T-cell (primary cell): Measurements from ENCODE around the gene ITPKA. TPM values are rescaled to one million over a fixed set of nuclear protein-coding genes. Genes with fewer than 3 reads are reported as not detected.

Experiments
- ATAC-seq, 4 experiments: fragments of 200-7000 bp in 3 of 4; fragments of 150-1000 bp in 1 of 4; cut with Tn5 transposase; replicated peaks in 1 of 4; 1 replicate in 3 of 4; 2 replicates in 1 of 4; pipeline ENCODE4 v1.10.0; 2021; ENCODE audit warnings: moderate library complexity in 3 of 4, mild to moderate bottlenecking in 2 of 4, moderate number of reproducible peaks in 1 of 4
- CTCF ChIA-PET, 2 donors: fragments of 300-600 bp; sonication (Branson Sonifier 250); formaldehyde crosslinking; loops; one replicate each; lab custom pipeline; 2022; ENCODE audit warnings: antibody characterized with exemption in 2 of 2; lab: Charles Lee
- POLR2A ChIA-PET, 2 donors: fragments of 300-600 bp; sonication (Branson Sonifier 250); formaldehyde crosslinking; loops; one replicate each; lab custom pipeline; 2022; ENCODE audit warnings: antibody characterized with exemption in 2 of 2; lab: Charles Lee
- DNase-seq, 35 experiments: peaks; one replicate each; pipeline versions ENCODE4 v3.0.0 to v3.0.0-alpha.2; 2013 to 2023
- H3K27ac ChIP-seq: one replicate; pipeline ENCODE4 v1.5.1; 2013; ENCODE audit warnings: low read length
- H3K27me3 ChIP-seq, 2 experiments: replicated peaks in 1 of 2; 1 replicate in 1 of 2; 2 replicates in 1 of 2; pipeline versions ENCODE4 v1.6.1 to v1.7.0; 2013; ENCODE audit warnings: low read length in 1 of 2, mixed read lengths in 1 of 2; ENCODE audit not compliant: control insufficient read depth in 2 of 2, insufficient read depth in 2 of 2; ENCODE audit errors: extremely low read depth in 1 of 2
- H3K36me3 ChIP-seq, 2 donors: 1 replicate in 1 of 2; 2 replicates in 1 of 2; pipeline versions ENCODE4 v1.6.1 to v1.7.0; 2013; ENCODE audit warnings: low read length in 1 of 2; ENCODE audit not compliant: control insufficient read depth in 2 of 2, insufficient read depth in 1 of 2; ENCODE audit errors: extremely low read depth in 1 of 2
- H3K4me1 ChIP-seq, 2 experiments: 1 replicate in 1 of 2; 2 replicates in 1 of 2; pipeline versions ENCODE4 v1.6.1 to v1.7.0; 2013; ENCODE audit warnings: low read length in 2 of 2, mixed read lengths in 1 of 2; ENCODE audit not compliant: insufficient read depth in 2 of 2, control insufficient read depth in 1 of 2; ENCODE audit errors: extremely low read depth in 1 of 2
- H3K4me3 ChIP-seq, 2 donors: 1 replicate in 1 of 2; 2 replicates in 1 of 2; pipeline versions ENCODE4 v1.5.1 to v1.7.0; 2013; ENCODE audit warnings: mild to moderate bottlenecking in 2 of 2, low read length in 1 of 2, moderate library complexity in 1 of 2; ENCODE audit not compliant: control insufficient read depth in 1 of 2; ENCODE audit errors: extremely low read depth in 1 of 2
- H3K9me3 ChIP-seq: 2 replicates; pipeline ENCODE4 v1.7.0; 2013
- H3K27ac Mint-ChIP-seq, 2 donors: one replicate each; pipeline ENCODE4 v1.8.0; 2020 to 2021; ENCODE audit warnings: mild to moderate bottlenecking in 2 of 2, mixed read lengths in 2 of 2
- H3K27me3 Mint-ChIP-seq, 2 donors: one replicate each; pipeline ENCODE4 v1.8.0; 2021 to 2022; ENCODE audit warnings: mixed read lengths in 2 of 2
- H3K36me3 Mint-ChIP-seq: one replicate; pipeline ENCODE4 v1.8.0; 2021; ENCODE audit warnings: mixed read lengths
- H3K4me1 Mint-ChIP-seq, 3 donors: one replicate each; pipeline ENCODE4 v1.8.0; 2020 to 2022; ENCODE audit warnings: mixed read lengths in 3 of 3, mild to moderate bottlenecking in 1 of 3
- H3K4me3 Mint-ChIP-seq, 3 donors: one replicate each; pipeline ENCODE4 v1.8.0; 2020 to 2022; ENCODE audit warnings: mild to moderate bottlenecking in 3 of 3, mixed read lengths in 3 of 3, moderate library complexity in 3 of 3
- H3K9me3 Mint-ChIP-seq, 3 donors: one replicate each; pipeline ENCODE4 v1.8.0; 2020 to 2022; ENCODE audit warnings: mixed read lengths in 3 of 3
- WGBS: methylation state at CpG from one replicate; pipeline ENCODE4 v1.1.5; 2013; ENCODE audit warnings: missing lambda C conversion rate; ENCODE audit not compliant: insufficient coverage; 5-methylcytosine and 5-hydroxymethylcytosine counted together
- total RNA-seq, 35 experiments: library from RNA in 6 of 35; stranded (reverse) in 6 of 35; fragments of 120-200 nt in 1 of 35; gene quantifications; one replicate each; pipeline versions ENCODE4 v1.2.1 to v1.2.4 and lab custom pipeline; 2013 to 2026

Gene ITPKA
- total RNA-seq (under 1 TPM in 1 of 5 donors, not detected in 4; 0.38 TPM), total RNA-seq (lab: John Stamatoyannopoulos, UW) (0 to 0.41 (median 0.13) reads per million in 29 experiments)
- total RNA-seq (2013), result 0.33 TPM

DNA sequence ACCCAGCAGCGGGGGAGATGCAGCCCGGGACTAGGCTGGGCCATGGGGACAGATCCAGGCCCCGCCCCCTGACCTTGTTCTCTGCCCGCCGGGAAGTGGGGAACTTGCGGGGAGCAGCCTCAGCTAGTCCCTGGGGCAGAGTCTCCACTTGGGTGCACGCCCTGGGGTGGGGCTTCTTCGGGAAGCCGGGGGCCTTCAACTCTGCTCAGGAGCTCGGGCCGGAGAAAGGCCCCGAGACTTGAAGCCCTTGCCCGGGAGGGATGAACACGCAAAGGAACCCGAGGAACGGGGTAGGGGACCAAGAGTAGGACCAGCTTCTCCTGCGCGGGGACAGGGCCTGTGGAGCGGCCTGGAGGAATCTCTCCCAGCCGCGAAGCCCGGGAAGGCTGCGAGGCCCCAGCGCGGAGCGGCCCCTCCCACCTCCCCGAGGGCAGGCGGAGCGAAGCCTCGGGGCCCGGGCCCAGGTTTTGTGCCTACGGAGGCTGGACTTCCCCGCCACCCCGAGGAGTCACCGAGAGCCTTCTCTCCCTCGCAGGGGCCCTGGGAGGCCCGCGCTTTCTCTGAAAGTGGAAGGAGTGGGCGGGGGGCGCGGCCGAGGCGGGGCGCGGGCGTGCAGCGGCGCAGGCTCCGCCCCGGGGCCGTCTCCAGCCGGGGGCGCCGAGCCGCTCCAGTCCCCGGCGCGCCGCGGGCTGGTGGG is at the start of gene ITPKA:
Gene ITPKA (plus strand): TSS at position 670 of the 697 bp plus-strand sequence. CDS start 54 bp downstream, outside the sequence.
- ATAC-seq, result peak; percentile 82 to 90 (median 87)
- H3K9me3 Mint-ChIP-seq, result no peaks in the 10 kb centered on the region
- H3K4me1 Mint-ChIP-seq, result peaks cover 8 to 18% (median 14%) of the 10 kb centered on the region in 3 donors
- H3K27ac Mint-ChIP-seq, result peak within 1 kb of the TSS in 1 of 2 donors; percentile 3
- H3K27me3 ChIP-seq, result peaks cover 7 to 69% of the 10 kb centered on the region in 2 experiments
- no peaks in the 10 kb centered on the region for H3K36me3 Mint-ChIP-seq
- ChIA-PET POLR2A (no interaction called here), CTCF (no interaction called here)
- peaks cover 3 to 39% of the 10 kb centered on the region in 2 experiments for H3K4me1 ChIP-seq
- no peak within 1 kb of the TSS for H3K27ac ChIP-seq
- H3K27me3 Mint-ChIP-seq, result peaks cover 17 to 39% of the 10 kb centered on the region in 2 donors
- H3K4me3 Mint-ChIP-seq, result peak within 1 kb of the TSS; percentile 79 to 87 (median 84)
- no peaks in the 10 kb centered on the region for H3K36me3 ChIP-seq
- peak within 1 kb of the TSS; percentile 64 to 77 for H3K4me3 ChIP-seq
- peak; percentile 38 to 85 (median 67) for DNase-seq
- no peaks in the 10 kb centered on the region for H3K9me3 ChIP-seq
- WGBS, result under 1% methylated on average over 59 of the region's 60 CpGs

DNA sequence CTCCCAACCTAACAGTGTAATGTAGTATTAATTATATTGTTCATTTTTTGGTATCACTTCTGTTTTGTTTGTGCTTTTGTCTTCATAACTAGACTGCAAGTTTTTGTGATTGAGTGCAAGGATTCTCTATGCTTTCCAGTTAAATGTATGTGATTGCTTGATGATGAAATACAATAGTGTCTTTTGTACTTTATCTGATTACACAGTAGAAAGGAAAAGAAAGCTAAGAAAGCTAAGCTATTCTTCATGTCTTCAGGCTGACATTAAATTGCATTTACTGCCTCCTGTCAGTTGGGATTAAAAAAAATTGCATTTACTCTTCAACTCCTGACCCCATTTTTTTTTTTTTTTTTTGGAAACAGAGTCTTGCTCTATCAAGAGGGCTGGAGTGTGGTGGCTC is 48.3 kb upstream of the ITPKA start:
- H3K9me3 ChIP-seq, result no peaks in the 10 kb centered on the region

DNA sequence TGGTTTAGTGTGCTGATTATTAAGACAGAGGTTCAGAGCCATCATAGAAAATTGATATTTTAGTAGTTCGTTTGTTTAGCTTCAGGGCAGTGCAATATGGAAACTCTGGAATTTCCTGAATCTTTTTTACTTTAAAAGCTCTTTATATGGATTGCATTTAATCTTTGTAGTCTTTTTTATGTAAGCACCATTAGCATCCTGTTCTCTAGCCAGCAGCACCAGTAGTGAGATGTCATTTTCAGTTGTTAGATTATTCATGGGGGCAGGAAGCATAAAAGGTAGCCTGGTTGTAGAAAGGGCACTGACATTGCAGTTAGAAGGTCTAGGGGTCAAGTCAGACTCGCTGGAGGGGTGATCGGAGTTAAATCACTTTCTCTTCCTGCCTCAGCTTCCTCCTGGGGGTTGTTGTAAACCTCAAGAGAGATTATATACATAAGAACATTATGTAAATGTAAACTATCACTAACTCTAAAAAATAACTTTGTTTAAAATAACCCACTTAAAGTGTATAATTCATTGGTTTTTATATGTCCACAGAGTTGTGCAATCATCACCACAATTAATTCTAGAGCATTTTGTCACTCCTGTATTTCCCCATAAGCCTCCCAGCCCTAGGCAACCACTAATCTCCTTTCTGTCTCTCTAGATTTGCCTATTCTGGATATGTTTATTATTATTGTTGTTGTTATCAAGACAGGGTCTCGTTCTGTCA is 31.4 kb upstream of the ITPKA start:
- ATAC-seq (no peak), DNase-seq (no peak)
- no peak overlapping the region for H3K4me3 Mint-ChIP-seq
- peaks cover 38% of the 10 kb centered on the region for H3K36me3 Mint-ChIP-seq
- Histone ChIP-seq H3K4me1 (no peaks in the 10 kb centered on the region), H3K27ac (no peak overlapping the region), H3K9me3 (no peaks in the 10 kb centered on the region), H3K4me3 (no peak overlapping the region), H3K27me3 (no peaks in the 10 kb centered on the region), H3K36me3 (peaks cover 6 to 30% of the 10 kb centered on the region in 2 donors)
- ChIA-PET CTCF (interaction anchor here in 1 of 2 donors (0.5 kb wide), 1 partner anchor 390 kb away, joined by 3 read pairs; no protein-coding TSS in a partner anchor), POLR2A (interaction anchor here in 1 of 2 donors (0.7 kb wide), 1 partner anchor 372 kb away, joined by 3 read pairs; no protein-coding TSS in a partner anchor)
- H3K27ac Mint-ChIP-seq, result no peak overlapping the region
- no CpG with 5 or more reads among the region's 4 CpGs for WGBS
- peaks cover 0 to 8% (median 0%) of the 10 kb centered on the region in 3 donors for H3K4me1 Mint-ChIP-seq
- no peaks in the 10 kb centered on the region for H3K27me3 Mint-ChIP-seq
- H3K9me3 Mint-ChIP-seq, result no peaks in the 10 kb centered on the region

More for the DNA sequence above, 48.3 kb upstream of the ITPKA start:
- Mint-ChIP-seq H3K27me3 (no peaks in the 10 kb centered on the region), H3K27ac (no peak overlapping the region), H3K4me3 (no peak overlapping the region), H3K4me1 (peaks cover 12 to 21% (median 18%) of the 10 kb centered on the region in 3 donors), H3K36me3 (peaks cover 23% of the 10 kb centered on the region), H3K9me3 (no peaks in the 10 kb centered on the region)
- no peak overlapping the region for H3K27ac ChIP-seq
- H3K27me3 ChIP-seq, result no peaks in the 10 kb centered on the region
- POLR2A ChIA-PET, result interaction anchor here in 1 of 2 donors (0.6 kb wide), 1 partner anchor 8 kb away, joined by 3 read pairs; no protein-coding TSS in a partner anchor
- H3K4me1 ChIP-seq, result peaks cover 0 to 5% of the 10 kb centered on the region in 2 experiments
- no peak overlapping the region for H3K4me3 ChIP-seq
- peaks cover 3 to 15% of the 10 kb centered on the region in 2 donors for H3K36me3 ChIP-seq
- no peak for ATAC-seq
- CTCF ChIA-PET, result no interaction called here
- no peak for DNase-seq

DNA sequence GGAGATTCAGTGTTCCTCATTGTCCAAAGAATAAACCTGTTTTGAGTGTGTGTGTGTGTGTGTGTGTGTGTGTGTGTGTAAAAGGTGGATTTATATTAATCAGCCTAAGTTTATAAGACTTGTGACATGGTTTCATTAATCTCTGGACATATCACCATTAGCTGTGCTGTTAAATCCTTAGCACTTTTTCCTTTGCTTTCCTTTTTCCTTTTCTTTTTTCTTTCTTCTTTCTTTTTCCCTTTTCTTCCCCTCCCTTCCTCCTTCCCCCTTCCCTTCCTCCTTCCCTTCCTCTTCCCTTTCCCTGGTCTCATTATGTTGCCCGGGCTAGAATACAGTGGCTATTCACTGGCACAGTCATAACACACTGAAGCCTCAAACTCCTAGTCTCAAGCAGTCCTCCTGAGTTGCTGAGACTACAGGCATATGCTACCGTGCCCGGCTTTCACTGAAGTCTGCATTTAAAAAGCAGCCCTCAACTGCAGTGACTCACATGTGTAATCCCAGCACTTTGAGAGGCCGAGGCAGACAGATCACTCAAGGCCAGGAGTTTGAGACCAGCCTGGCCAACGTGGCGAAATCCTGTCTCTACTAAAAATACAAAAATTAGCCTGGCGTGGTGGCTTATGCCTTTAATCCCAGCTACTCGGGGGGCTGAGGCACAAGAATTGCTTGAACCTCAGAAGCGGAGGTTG is 28.6 kb upstream of the ITPKA start:
- POLR2A ChIA-PET, result interaction anchor here in 1 of 2 donors (0.6 kb wide), 1 partner anchor 20 kb away, joined by 3 read pairs; no protein-coding TSS in a partner anchor
- H3K36me3 ChIP-seq, result peaks cover 15 to 28% of the 10 kb centered on the region in 2 donors
- Mint-ChIP-seq H3K27ac (no peak overlapping the region), H3K4me1 (peaks cover 0 to 8% (median 0%) of the 10 kb centered on the region in 3 donors), H3K4me3 (no peak overlapping the region), H3K27me3 (no peaks in the 10 kb centered on the region), H3K9me3 (no peaks in the 10 kb centered on the region), H3K36me3 (peaks cover 44% of the 10 kb centered on the region)
- H3K9me3 ChIP-seq, result no peaks in the 10 kb centered on the region
- no peak for ATAC-seq
- no peaks in the 10 kb centered on the region for H3K4me1 ChIP-seq
- no peaks in the 10 kb centered on the region for H3K27me3 ChIP-seq
- DNase-seq, result no peak
- H3K4me3 ChIP-seq, result no peak overlapping the region
- no peak overlapping the region for H3K27ac ChIP-seq
- CTCF ChIA-PET, result interaction anchor here (0.5 to 2.3 kb wide), 10 partner anchors 14 to 787 kb away, joined by 3 to 9 read pairs (median 4); no protein-coding TSS in a partner anchor
- 94% methylated on average over 3 of the region's 9 CpGs for WGBS

DNA sequence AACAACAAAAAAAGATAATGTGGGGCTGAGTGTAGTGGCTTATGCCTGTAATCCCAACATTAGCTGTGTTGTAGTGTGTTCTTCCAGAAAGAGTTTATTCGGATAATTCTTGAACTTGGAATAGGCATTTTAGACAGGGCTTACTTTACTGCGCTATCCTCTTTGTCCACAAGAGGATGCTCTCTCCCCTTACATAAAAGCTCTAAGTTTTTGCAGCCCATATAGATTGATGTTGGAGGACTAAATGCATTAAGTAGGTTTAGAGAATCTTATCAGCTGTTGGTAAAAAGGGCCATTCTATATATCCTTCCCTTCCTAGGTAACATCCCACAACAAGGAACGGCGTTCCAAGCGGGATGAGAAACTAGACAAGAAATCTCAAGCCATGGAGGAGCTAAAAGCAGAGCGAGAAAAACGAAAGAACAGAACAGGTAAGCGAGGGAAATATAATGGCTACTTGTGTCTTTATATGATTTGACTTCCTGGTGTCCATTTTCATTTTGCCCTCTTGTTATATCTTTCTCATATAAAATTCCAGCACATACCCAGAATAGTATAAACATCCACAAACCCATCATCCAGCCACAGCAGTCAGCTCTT is 27.8 kb upstream of the ITPKA start:
- ATAC-seq (peak; percentile 45 to 57 (median 48)), DNase-seq (peak in 6 of 35 experiments; percentile 4 to 68 (median 12))
- H3K36me3 Mint-ChIP-seq, result peaks cover 50% of the 10 kb centered on the region
- POLR2A ChIA-PET, result interaction anchor here in 1 of 2 donors (0.6 kb wide), 1 partner anchor 14 kb away, joined by 3 read pairs; no protein-coding TSS in a partner anchor
- H3K36me3 ChIP-seq, result peaks cover 17 to 35% of the 10 kb centered on the region in 2 donors
- CTCF ChIA-PET, result interaction anchor here (0.5 to 2.3 kb wide), 12 partner anchors 12 to 788 kb away, joined by 3 to 9 read pairs (median 4); no protein-coding TSS in a partner anchor
- peaks cover 0 to 8% (median 0%) of the 10 kb centered on the region in 3 donors for H3K4me1 Mint-ChIP-seq
- no peaks in the 10 kb centered on the region for H3K27me3 ChIP-seq
- no peaks in the 10 kb centered on the region for H3K27me3 Mint-ChIP-seq
- no peak overlapping the region for H3K4me3 ChIP-seq
- no peak overlapping the region for H3K27ac ChIP-seq
- H3K27ac Mint-ChIP-seq, result peak overlapping the region in 1 of 2 donors; percentile 46
- no CpG with 5 or more reads among the region's 8 CpGs for WGBS
- no peak overlapping the region for H3K4me3 Mint-ChIP-seq
- no peaks in the 10 kb centered on the region for H3K4me1 ChIP-seq
- no peaks in the 10 kb centered on the region for H3K9me3 Mint-ChIP-seq
- H3K9me3 ChIP-seq, result no peaks in the 10 kb centered on the region
